Activated CD4-positive, alpha-beta T cell treated with anti-CD3 and anti-CD28 coated beads for 24 hours (primary cell): ENCODE data around the gene MLLT10.
A peak's percentile ranks its signal among the peaks of the same experiment; 100 is the strongest.
"Not testable (repeated sequence)": the region's sequence is repeated elsewhere in the genome, so short reads cannot be mapped to it uniquely, and the experiment has no call there.

Source experiments
- DNase-seq, 2 donors: peaks; one replicate each; pipeline ENCODE4 v3.0.0-alpha.2; 2020; ENCODE audit warnings: low read depth in 2 of 2

MLLT10 gene

GRCh38 chr10:21579291-21579690 lies 45.3 kb downstream of the MLLT10 start:
- no peak for DNase-seq

- DNase-seq = peak in 1 of 2 donors; percentile 7
Observed at GRCh38 chr10:21581421-21581834, 47.4 kb downstream of the MLLT10 start.

DNA sequence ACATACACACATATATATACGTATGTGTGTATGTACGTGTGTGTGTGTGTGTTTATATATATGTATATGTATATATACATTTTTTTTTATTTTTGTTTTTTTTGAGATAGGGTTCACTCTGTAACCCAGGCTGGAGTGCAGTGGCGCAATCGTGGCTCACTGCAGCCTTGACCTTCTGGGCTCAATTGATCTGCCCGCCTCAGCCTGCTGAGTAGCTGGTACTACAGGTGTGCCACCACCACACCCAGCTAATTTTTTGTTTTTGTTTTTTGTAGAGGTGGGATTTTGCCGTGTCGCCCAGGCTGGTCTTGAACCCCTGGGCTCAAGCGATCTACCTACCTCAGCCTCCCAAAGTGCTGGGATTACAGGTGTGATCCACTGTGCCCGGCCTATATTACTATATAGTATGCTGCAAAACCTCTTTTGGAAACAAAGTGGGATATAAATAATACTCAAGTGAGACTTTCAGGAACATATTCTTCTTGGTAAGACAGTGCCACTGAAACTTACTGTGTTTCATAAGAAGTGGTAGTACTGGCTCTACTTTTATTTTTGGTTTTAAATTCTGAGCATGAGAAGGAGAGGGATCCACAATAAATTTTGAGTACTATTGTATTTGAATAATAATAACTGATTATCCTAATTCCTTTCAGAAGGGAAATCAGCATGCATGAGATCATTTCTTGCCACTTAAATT lies 51.0 kb downstream of the MLLT10 start:
- DNase-seq = no peak

DNA sequence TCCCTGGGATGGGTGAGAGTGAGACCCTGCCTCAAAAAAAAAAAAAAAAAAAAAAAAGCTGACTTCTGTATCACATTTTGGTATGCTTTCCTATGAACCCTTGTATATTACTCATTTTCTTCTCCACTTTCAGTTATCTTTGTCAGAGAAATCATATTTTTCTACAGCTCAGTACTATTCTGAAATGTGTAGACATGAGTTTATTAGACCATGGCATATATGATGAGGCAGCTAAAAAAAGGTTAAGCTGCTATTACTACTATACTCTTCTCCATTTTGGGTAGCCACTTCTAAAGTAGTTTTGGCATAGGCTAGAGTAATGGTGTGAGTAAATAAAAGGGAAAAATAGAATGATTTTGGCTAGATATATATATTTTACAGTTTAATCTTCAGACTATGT lies 53.4 kb downstream of the MLLT10 start:
- DNase-seq = no peak

- DNase-seq = not testable (repeated sequence)
Observed at GRCh38 chr10:21588159-21588558, 54.1 kb downstream of the MLLT10 start.

DNA sequence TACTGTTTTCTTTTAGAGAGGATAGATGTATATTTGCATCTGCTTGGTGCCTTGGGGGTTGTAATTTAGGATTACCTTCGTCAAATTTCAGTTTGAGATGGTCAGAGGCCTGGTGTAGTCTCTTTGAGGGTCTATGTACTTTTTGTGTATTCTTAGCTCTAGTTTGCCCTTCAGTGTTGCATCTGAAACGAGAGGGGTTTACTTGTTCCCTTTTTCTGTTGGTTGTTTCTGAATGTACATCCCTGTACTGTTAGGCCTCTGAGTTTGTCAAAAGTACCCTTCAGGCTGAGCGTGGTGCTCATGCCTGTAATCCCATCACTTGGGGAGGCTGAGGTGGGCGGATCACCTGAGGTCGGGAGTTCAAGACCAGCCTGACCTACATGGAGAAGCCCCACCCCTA lies 60.0 kb downstream of the MLLT10 start:
- DNase-seq = no peak

- DNase-seq = no peak
Observed at GRCh38 chr10:21599582-21599981, 65.5 kb downstream of the MLLT10 start.

DNA sequence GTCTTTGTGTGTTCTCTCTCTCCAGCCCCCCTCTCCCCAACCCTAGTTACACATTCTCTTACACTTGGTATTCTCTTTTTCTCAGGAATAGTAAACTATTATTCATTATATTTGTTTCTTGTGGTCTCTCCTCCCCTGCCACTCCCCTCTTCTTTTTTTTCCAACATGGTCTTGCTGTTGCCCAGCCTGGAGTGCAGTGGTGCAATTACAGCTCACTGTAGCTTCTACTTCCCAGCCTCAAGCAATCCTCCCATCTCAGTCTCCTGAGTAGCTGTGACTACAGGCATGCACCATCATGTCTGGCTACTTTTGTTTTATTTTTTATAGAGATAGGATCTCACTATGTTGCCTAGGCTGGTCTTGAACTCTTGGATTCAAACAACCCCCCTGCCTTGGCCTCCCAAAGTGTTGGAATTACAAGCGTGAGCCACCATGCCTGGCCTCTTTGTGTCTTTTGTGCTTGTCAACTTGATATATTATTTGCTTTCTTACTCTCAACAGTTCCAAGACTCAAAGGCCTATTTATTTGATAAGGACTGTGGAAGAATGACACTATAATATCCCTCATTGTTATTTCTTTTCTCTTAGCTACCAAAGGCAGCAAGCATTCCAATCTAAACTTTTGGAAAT lies 66.9 kb downstream of the MLLT10 start:
- DNase-seq = no peak

- no peak for DNase-seq
Observed at GRCh38 chr10:21602313-21602712, 68.3 kb downstream of the MLLT10 start.

- DNase-seq = no peak
Observed at GRCh38 chr10:21603721-21604120, 69.7 kb downstream of the MLLT10 start.

GRCh38 chr10:21604651-21605050 lies 70.6 kb downstream of the MLLT10 start:
- no peak for DNase-seq

DNA sequence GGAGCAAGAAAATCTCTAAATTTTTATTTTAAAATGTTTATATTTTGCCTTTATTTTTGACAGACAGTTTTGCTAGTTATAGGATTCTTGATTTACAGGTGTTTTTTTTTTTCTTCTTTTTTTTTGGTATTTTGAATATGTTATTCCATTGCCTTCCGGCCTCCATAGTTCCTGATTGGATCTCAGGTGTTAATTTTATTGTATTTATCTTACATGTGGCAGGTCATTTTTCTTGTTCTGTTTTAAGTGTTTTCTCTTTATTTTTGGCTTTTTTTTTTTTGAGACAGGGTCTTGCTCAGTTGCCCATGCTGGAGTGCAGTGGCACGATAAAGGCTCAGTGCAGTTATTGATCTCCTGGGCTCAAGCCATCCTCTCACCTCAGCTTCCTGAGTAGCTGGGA lies 73.9 kb downstream of the MLLT10 start:
- DNase-seq = no peak

- DNase-seq = no peak
Observed at GRCh38 chr10:21614000-21614399, 80.0 kb downstream of the MLLT10 start.

DNA sequence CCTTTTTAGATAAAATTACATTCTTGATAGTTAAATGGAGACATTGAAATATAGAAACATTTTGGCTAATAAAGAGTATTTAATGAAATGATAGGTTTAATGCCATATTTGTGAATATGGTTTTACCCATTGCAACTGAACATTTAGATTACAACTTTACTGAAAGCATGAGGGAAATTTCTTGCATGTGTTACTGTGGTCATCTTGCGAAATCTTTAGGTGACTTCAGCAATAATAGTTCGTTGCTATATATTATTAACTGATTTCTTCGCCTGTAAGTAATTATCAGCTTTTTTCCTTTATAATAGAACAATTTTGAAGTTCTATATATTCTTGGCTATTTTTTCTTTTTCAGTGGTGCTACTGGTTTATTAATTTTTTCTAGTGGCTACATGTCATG lies 83.2 kb downstream of the MLLT10 start:
- DNase-seq = no peak

GRCh38 chr10:21623291-21623690 lies 89.3 kb downstream of the MLLT10 start:
- no peak for DNase-seq

DNA sequence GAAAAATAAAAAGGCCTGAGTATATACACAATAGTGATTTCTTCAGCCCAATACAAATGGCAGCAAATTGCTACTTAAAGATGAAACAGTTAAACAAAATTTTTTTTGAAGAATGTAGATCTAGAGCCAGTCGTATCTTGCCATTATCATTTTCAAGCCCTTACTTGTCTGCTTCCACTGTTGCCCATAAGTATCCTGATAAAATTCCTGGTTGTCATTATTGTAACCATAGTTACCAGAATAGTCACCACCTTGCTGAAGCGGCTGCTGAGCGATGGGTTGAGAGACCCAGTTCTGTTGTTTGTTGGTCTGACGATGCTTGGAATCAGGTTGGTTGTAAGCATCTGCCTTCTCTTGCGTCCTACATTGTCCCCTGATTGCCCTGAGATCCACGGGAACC lies 90.4 kb downstream of the MLLT10 start:
- DNase-seq = not testable (repeated sequence)

GRCh38 chr10:21624951-21625350 lies 90.9 kb downstream of the MLLT10 start:
- DNase-seq = no peak

DNA sequence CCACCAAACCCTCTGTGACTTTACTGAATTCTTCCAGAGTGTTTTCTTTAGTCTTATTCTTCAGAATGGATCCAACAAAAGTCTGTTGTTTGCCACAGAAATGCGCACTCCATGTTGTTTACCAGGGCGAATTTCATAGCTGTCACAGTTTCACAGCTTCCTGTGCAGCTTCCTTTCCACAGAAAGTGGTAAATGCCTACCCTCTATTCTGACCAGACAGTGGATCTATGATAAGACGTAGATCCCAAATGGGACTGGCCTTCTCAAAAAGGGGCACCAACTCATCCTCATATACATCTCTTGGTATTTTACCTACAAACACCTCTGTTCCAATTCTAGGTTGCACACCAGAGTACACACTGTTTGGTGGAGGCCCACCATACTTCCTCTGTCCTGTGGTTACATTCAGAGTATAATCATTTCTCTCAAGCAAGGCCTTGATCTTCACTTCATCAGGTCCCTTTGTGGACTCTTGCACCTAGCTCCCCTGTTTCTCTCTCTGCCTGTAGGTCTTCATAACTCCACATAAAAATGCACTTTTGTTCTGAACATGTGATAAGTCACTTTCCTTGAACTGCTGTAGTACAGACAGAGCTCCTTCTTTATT lies 91.7 kb downstream of the MLLT10 start:
- DNase-seq = no peak

- no peak for DNase-seq
Observed at GRCh38 chr10:21626457-21627161, 92.6 kb downstream of the MLLT10 start.

DNA sequence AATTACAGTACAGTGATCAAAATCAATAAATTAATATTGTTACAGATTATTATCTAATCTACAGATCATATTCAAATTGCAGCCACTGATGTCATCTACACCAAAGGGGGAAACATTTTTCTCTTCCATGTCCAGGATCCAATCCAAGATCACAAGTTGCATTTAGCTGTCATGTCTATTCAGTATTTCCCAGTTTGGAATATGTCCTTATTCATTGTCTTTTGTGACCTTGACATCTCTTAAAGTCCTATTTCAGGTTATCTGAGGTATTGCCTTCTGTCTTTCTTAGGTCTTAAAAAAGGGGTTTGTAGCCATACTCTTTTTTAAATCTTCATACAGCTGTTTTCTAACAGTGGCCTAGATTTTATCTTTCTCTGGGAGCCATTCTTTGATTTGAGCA lies 93.3 kb downstream of the MLLT10 start:
- DNase-seq = no peak

DNA sequence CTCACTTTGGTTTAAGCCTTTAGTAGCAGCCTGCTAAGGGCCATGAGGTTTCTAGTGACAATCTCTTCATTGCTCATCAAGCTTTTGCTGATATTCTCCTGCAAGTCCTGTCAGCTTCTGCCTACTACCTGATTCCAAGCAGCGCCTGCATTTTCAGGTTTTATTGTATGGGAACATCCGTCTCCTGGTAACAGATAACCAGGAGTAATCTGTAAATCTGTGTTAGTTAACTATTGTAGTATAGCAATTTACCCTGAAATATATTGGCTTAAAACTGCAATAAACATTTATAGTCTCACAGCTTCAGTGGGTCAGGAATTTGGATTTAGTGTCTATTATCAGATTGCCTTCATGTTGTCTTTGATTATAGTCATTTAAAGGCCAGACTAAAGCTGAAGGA lies 94.0 kb downstream of the MLLT10 start:
- DNase-seq = no peak

GRCh38 chr10:21628645-21629044 lies 94.6 kb downstream of the MLLT10 start:
- not testable (repeated sequence) for DNase-seq
